HL-60 (cell line): ENCODE data around the gene OBSL1.

Experiments used
- DNase-seq, 2 experiments: peaks; one replicate each; pipeline ENCODE4 v3.0.0-alpha.2; 2010 to 2020; ENCODE audit warnings: low read depth in 1 of 2, low spot score in 1 of 2
- H3K27ac ChIP-seq: fragments of 250-450 bp; sonication (Bioruptor Pico); replicated peaks from 2 replicates; pipeline ENCODE4 v1.5.1; 2020; ENCODE audit warnings: mild to moderate bottlenecking, moderate library complexity
- H3K27me3 ChIP-seq: fragments of 250-450 bp; sonication (Bioruptor Pico); 2 replicates; pipeline ENCODE4 v1.5.1; 2021; ENCODE audit warnings: mild to moderate bottlenecking, moderate library complexity; ENCODE audit not compliant: insufficient read depth, poor library complexity, severe bottlenecking
- H3K4me3 ChIP-seq: replicated peaks from 2 replicates; pipeline ENCODE4 v1.5.1; 2011; ENCODE audit warnings: mild to moderate bottlenecking, control low read depth, low read length; ENCODE audit not compliant: insufficient read depth
- GABPA ChIP-seq: IDR thresholded peaks from 2 replicates; pipeline ENCODE4 v1.6.1; 2012; ENCODE audit warnings: low read depth
- POLR2AphosphoS5 ChIP-seq: IDR thresholded peaks from 2 replicates; pipeline ENCODE4 v1.6.1; 2012; ENCODE audit warnings: low read depth
- SPI1 ChIP-seq: IDR thresholded peaks from 2 replicates; pipeline ENCODE4 v1.6.1; 2012; ENCODE audit warnings: low read depth, mild to moderate bottlenecking, borderline replicate concordance
- TF ChIP-seq, protein P1 (sequence below): IDR thresholded peaks from 2 replicates; pipeline ENCODE4 v1.6.1; 2012; ENCODE audit warnings: low read depth; ENCODE audit not compliant: insufficient replicate concordance
- TF ChIP-seq, protein P2 (sequence below): IDR thresholded peaks from one replicate; pipeline ENCODE4 v1.5.1; 2011; ENCODE audit warnings: low read length, control low read depth, inconsistent platforms; ENCODE audit not compliant: insufficient read depth

The OBSL1 gene

GRCh38 chr2:219506802-219507526, 64.4 kb downstream of the OBSL1 start:
- TF ChIP-seq, protein P1, sequence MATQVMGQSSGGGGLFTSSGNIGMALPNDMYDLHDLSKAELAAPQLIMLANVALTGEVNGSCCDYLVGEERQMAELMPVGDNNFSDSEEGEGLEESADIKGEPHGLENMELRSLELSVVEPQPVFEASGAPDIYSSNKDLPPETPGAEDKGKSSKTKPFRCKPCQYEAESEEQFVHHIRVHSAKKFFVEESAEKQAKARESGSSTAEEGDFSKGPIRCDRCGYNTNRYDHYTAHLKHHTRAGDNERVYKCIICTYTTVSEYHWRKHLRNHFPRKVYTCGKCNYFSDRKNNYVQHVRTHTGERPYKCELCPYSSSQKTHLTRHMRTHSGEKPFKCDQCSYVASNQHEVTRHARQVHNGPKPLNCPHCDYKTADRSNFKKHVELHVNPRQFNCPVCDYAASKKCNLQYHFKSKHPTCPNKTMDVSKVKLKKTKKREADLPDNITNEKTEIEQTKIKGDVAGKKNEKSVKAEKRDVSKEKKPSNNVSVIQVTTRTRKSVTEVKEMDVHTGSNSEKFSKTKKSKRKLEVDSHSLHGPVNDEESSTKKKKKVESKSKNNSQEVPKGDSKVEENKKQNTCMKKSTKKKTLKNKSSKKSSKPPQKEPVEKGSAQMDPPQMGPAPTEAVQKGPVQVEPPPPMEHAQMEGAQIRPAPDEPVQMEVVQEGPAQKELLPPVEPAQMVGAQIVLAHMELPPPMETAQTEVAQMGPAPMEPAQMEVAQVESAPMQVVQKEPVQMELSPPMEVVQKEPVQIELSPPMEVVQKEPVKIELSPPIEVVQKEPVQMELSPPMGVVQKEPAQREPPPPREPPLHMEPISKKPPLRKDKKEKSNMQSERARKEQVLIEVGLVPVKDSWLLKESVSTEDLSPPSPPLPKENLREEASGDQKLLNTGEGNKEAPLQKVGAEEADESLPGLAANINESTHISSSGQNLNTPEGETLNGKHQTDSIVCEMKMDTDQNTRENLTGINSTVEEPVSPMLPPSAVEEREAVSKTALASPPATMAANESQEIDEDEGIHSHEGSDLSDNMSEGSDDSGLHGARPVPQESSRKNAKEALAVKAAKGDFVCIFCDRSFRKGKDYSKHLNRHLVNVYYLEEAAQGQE = no peak
- TF ChIP-seq SPI1 = no peak
- TF ChIP-seq, protein P2, sequence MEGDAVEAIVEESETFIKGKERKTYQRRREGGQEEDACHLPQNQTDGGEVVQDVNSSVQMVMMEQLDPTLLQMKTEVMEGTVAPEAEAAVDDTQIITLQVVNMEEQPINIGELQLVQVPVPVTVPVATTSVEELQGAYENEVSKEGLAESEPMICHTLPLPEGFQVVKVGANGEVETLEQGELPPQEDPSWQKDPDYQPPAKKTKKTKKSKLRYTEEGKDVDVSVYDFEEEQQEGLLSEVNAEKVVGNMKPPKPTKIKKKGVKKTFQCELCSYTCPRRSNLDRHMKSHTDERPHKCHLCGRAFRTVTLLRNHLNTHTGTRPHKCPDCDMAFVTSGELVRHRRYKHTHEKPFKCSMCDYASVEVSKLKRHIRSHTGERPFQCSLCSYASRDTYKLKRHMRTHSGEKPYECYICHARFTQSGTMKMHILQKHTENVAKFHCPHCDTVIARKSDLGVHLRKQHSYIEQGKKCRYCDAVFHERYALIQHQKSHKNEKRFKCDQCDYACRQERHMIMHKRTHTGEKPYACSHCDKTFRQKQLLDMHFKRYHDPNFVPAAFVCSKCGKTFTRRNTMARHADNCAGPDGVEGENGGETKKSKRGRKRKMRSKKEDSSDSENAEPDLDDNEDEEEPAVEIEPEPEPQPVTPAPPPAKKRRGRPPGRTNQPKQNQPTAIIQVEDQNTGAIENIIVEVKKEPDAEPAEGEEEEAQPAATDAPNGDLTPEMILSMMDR = no peak
- TF ChIP-seq POLR2AphosphoS5 = no peak
- no peak for DNase-seq
- Histone ChIP-seq H3K4me3 (no peak overlapping the region), H3K27me3 (peaks cover 18% of the 10 kb centered on the region), H3K27ac (no peak overlapping the region)

DNA sequence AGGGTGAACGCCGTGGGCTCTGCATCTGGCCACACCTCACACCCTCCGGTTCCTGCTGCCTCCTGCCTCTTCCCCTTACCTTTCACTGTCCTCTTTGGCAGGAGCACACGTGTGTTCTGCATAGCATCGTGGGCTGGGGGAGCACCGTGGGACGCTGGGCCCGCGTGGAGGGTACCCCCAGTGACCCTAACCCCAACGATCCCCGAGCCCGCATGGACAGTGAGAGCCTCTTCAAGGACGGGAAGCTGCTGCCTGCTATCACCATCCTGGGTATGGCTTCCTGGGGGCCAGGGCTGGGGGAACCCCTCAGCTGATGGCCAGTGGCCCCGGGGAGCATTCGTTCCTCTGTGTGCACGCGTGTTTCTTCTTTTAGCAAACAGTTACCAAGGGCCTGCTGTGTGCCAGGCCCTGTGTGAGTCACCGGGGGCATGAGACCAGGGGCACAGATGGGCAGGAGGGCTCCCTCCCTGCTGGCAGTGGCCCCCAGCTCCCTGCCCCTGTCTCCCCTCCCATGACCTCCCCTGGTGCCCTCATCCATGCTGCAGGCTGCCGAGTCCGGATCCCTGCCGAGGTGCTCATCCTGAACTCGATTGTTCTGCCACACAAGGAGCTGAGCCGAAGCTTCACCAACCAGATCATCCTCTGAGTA, 65.1 kb downstream of the OBSL1 start:
- H3K27ac ChIP-seq = no peak overlapping the region
- H3K27me3 ChIP-seq = peaks cover 14% of the 10 kb centered on the region
- no peak overlapping the region for H3K4me3 ChIP-seq
- TF ChIP-seq, protein P1 = no peak
- TF ChIP-seq POLR2AphosphoS5 = no peak
- no peak for TF ChIP-seq GABPA
- TF ChIP-seq SPI1 = no peak
- TF ChIP-seq, protein P2 = no peak
- DNase-seq = no peak

GRCh38 chr2:219505585-219505984, 65.8 kb downstream of the OBSL1 start:
- H3K27me3 ChIP-seq = peaks cover 9% of the 10 kb centered on the region
- no peak overlapping the region for H3K4me3 ChIP-seq
- TF ChIP-seq POLR2AphosphoS5 = no peak
- TF ChIP-seq, protein P1 = no peak
- no peak for TF ChIP-seq SPI1
- TF ChIP-seq, protein P2 = no peak
- no peak for TF ChIP-seq GABPA
- no peak for DNase-seq
- no peak overlapping the region for H3K27ac ChIP-seq
